ENCODE measurements around the gene TMEM232. TPM values are rescaled to one million over a fixed set of nuclear protein-coding genes. Genes with fewer than 3 reads are reported as not detected.
A peak's percentile ranks its signal among the peaks of the same experiment; 100 is the strongest.

The TMEM232 gene
- total RNA-seq, 4 donors from 2014 or later, result 0.82 TPM; not detected in 3

GRCh38 chr5:110612794-110613247 lies 113.7 kb downstream of the TMEM232 start:
- H3K27ac ChIP-seq, result no peak overlapping the region
- H3K36me3 ChIP-seq, result no peaks in the 10 kb centered on the region
- peaks cover 0 to 15% (median 0%) of the 10 kb centered on the region in 3 donors for H3K9me3 ChIP-seq
- DNase-seq, result no peak
- H3K4me1 ChIP-seq, result no peaks in the 10 kb centered on the region
- in situ Hi-C loops (cut with MboI; ENCODE audit: low sequenced_read_pairs in 4 of 4), result loop anchor here in 1 of 4 donors (25.0 kb wide), 1 partner anchor 176 kb away; no protein-coding TSS in a partner anchor
- H3K4me3 ChIP-seq, result no peak overlapping the region
- no peaks in the 10 kb centered on the region for H3K27me3 ChIP-seq
- intact Hi-C loops (cut with DNase I; ENCODE audit: low total_unique reads), result no loop called here
- TF ChIP-seq CTCF (IDR thresholded peaks at IDR 0.05 in 4 of 5, conservative IDR thresholded peaks at IDR 0.05 in 1 of 5) (no peak), POLR2A (IDR thresholded peaks at IDR 0.05) (no peak)
- ATAC-seq, result no peak

- no peak for ATAC-seq
Measured at GRCh38 chr5:110611817-110612216, 114.7 kb downstream of the TMEM232 start.

DNA sequence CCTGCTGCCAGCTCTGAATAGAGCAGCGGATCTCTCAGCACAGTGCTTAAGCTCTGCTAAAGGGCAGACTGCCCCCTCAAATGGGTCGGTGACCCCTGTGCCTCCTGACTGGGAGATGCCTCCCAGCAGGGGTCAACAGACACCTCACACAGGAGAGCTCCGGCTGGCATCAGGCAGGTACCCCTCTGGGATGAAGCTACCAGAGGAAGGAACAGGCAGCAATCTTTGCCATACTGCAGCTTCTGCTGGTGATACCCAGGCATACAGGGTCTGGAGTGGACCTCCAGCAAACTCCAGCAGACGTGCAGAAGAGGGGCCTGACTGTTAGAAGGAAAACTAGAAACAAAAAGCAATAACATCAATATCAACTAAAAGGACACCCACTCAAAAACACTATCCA lies 131.6 kb downstream of the TMEM232 start:
- intact Hi-C loops (cut with DNase I; ENCODE audit: low total_unique reads) (no loop called here), in situ Hi-C loops (cut with MboI; ENCODE audit: low sequenced_read_pairs in 4 of 4) (no loop called here)
- no peak overlapping the region for H3K27ac ChIP-seq
- DNase-seq, result no peak
- no peaks in the 10 kb centered on the region for H3K27me3 ChIP-seq
- no peaks in the 10 kb centered on the region for H3K4me1 ChIP-seq
- ATAC-seq, result no peak
- H3K4me3 ChIP-seq, result no peak overlapping the region
- TF ChIP-seq CTCF (IDR thresholded peaks at IDR 0.05 in 4 of 5, conservative IDR thresholded peaks at IDR 0.05 in 1 of 5) (no peak), POLR2A (IDR thresholded peaks at IDR 0.05) (no peak)
- no peaks in the 10 kb centered on the region for H3K9me3 ChIP-seq
- H3K36me3 ChIP-seq, result no peaks in the 10 kb centered on the region

More at GRCh38 chr5:110611817-110612216, 114.7 kb downstream of the TMEM232 start:
- no peaks in the 10 kb centered on the region for H3K27me3 ChIP-seq
- in situ Hi-C loops (cut with MboI; ENCODE audit: low sequenced_read_pairs in 4 of 4) (loop anchor here in 1 of 4 donors (25.0 kb wide), 1 partner anchor 175 kb away; no protein-coding TSS in a partner anchor), intact Hi-C loops (cut with DNase I; ENCODE audit: low total_unique reads) (no loop called here)
- H3K4me1 ChIP-seq, result no peaks in the 10 kb centered on the region
- H3K9me3 ChIP-seq, result peaks cover 0 to 15% (median 0%) of the 10 kb centered on the region in 3 donors
- no peak overlapping the region for H3K27ac ChIP-seq
- TF ChIP-seq POLR2A (IDR thresholded peaks at IDR 0.05) (no peak), CTCF (IDR thresholded peaks at IDR 0.05 in 4 of 5, conservative IDR thresholded peaks at IDR 0.05 in 1 of 5) (no peak)
- H3K36me3 ChIP-seq, result no peaks in the 10 kb centered on the region
- no peak overlapping the region for H3K4me3 ChIP-seq
- DNase-seq, result no peak

DNA sequence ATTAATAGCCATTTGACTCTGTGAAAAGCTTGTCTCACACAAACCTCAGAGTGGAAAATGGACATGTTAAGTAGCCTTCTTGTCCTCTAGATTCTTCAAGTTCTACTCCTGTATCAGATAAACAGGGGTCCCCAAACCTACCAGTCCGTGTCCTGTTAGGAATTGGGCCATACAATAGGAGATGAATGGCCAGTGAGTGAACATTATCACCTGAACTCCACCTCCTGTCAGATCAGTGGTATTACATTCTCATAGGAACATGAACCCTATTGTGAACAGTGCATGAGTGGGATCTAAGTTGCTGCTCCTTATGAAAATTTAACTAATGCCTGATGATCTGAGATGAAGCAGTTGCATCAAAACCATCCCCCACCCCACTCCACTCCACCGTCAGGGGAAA lies 136.3 kb downstream of the TMEM232 start:
- H3K27ac ChIP-seq, result no peak overlapping the region
- H3K9me3 ChIP-seq, result no peaks in the 10 kb centered on the region
- DNase-seq (no peak), ATAC-seq (no peak)
- H3K4me3 ChIP-seq, result no peak overlapping the region
- intact Hi-C loops (cut with DNase I; ENCODE audit: low total_unique reads) (loop anchor here (1.0 kb wide), 1 partner anchor 150 kb away; no protein-coding TSS in a partner anchor), in situ Hi-C loops (cut with MboI; ENCODE audit: low sequenced_read_pairs in 4 of 4) (no loop called here)
- peak in 2 of 5 experiments; percentile 25 to 50 for TF ChIP-seq CTCF (IDR thresholded peaks at IDR 0.05 in 4 of 5, conservative IDR thresholded peaks at IDR 0.05 in 1 of 5)
- no peak for TF ChIP-seq POLR2A (IDR thresholded peaks at IDR 0.05)
- H3K27me3 ChIP-seq, result no peaks in the 10 kb centered on the region
- no peaks in the 10 kb centered on the region for H3K36me3 ChIP-seq
- H3K4me1 ChIP-seq, result no peaks in the 10 kb centered on the region
